AG04449 (cell line): Measurements from ENCODE around the gene DUS1L.

Experiments
- CTCF ChIA-PET: fragments of 350-600 bp; formaldehyde crosslinking; extraction: SDS; loops from one replicate; lab custom pipeline; 2021; ENCODE audit warnings: antibody characterized with exemption; lab: Yijun Ruan, JAX
- POLR2A ChIA-PET: fragments of 400-600, 350-600 bp; formaldehyde crosslinking; extraction: SDS; loops from one replicate; lab custom pipeline; 2020; ENCODE audit warnings: antibody characterized with exemption, inconsistent platforms; lab: Yijun Ruan, JAX
- DNase-seq: peaks from one replicate; pipeline ENCODE4 v3.0.0-alpha.2; 2010; ENCODE audit warnings: low read depth, low spot score
- H3K4me3 ChIP-seq: 2 replicates; pipeline ENCODE4 v1.5.1; 2011; ENCODE audit warnings: low read depth, mild to moderate bottlenecking, control low read depth, low read length
- TF ChIP-seq, protein P1 (sequence below): IDR thresholded peaks from one replicate; pipeline ENCODE4 v1.5.1; 2011; ENCODE audit warnings: mild to moderate bottlenecking, moderate library complexity, low read length, control low read depth, inconsistent platforms; ENCODE audit not compliant: insufficient read depth; ENCODE audit errors: missing control alignments

Gene DUS1L

DNA sequence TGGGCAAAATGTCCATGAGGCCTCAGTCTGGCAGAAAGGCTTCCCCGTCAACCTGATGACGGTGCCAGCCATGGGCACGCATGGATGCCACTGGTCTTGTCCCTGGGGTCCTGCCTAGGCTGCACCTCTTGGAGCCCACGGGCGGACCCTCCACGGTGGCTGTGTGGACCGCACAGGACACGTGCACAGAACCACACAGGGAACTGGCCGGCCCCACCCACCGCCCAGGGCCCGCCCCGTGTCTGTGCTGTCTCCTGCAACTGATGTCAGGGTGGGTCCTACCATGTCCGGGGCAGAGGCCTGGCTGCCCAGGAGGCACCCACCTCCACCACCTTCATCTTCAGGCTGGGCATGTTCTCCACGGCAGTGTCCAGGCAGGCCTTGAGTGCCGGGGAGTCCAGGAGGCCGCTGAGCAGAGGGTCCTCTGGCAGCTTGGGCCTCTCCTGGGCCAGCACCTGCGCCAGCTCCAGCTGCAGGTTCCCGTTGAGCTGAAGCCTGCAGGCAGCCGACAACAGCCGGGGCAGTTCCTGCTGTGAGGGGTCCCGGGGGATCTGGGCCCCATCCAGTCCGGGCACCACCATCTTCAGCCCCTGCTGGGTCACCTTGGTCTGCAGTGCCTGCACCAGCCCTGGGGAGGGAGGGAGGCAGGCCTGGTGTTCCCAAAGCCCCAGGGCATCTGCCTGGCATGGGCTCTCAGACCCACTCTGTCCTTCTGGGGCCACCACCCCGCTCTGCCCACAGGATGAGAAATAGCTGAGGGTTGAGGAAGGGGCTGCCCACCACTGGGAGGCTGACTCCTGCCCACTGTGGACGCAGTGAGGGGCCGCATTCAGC lies 20.5 kb upstream of the DUS1L start:
- TF ChIP-seq, protein P1, sequence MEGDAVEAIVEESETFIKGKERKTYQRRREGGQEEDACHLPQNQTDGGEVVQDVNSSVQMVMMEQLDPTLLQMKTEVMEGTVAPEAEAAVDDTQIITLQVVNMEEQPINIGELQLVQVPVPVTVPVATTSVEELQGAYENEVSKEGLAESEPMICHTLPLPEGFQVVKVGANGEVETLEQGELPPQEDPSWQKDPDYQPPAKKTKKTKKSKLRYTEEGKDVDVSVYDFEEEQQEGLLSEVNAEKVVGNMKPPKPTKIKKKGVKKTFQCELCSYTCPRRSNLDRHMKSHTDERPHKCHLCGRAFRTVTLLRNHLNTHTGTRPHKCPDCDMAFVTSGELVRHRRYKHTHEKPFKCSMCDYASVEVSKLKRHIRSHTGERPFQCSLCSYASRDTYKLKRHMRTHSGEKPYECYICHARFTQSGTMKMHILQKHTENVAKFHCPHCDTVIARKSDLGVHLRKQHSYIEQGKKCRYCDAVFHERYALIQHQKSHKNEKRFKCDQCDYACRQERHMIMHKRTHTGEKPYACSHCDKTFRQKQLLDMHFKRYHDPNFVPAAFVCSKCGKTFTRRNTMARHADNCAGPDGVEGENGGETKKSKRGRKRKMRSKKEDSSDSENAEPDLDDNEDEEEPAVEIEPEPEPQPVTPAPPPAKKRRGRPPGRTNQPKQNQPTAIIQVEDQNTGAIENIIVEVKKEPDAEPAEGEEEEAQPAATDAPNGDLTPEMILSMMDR: no peak
- ChIA-PET CTCF (interaction anchor here (0.7 kb wide), 1 partner anchor 84 kb away, joined by 3 read pairs; no protein-coding TSS in a partner anchor), POLR2A (interaction anchor here (1.0 kb wide), 1 partner anchor 15 kb away, joined by 3 read pairs; no protein-coding TSS in a partner anchor)
- H3K4me3 ChIP-seq: no peak overlapping the region
- DNase-seq: no peak

DNA sequence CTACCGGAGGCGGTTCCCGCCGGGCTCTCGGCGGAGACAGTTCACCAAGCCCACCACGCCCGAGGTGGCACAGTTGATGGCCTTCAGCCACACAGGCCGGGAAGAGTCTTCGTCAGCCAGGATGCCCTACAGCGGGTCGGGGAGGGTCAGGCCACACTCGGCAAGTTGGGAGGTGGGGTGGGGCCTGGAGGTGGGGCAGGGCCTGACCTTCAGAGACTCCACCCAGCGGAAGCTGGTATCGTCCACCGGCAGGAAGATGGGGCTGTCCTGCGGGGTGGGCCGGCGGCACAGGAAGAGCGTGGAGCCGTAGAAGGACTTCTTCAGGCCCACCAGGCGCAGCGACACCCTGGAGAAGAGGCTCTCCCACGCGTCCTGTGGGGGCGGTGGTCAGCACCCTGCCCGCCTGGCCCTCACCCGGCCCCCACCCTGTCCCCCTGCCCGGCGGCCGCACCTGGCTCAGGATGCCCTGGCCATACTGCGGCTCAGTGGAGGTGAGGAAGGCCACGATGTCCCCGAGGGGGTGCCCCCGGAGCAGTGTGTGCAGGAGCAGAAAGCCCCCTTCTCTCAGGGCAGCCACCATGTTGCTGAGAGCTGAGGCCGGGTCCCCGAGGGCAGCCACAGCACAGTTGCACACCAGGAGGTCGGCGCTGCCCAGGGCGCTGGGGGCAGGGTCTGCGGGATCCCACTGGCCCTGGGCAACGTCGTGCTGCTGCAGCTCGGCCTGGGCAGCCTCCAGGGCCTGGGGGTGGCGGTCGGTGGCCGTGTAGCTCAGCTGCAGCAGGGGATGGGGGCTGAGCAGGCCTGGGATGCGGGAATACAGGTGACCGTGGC lies 19.6 kb upstream of the DUS1L start:
- no peak for DNase-seq
- TF ChIP-seq, protein P1: no peak
- no peak overlapping the region for H3K4me3 ChIP-seq
- ChIA-PET POLR2A (no interaction called here), CTCF (no interaction called here)

DNA sequence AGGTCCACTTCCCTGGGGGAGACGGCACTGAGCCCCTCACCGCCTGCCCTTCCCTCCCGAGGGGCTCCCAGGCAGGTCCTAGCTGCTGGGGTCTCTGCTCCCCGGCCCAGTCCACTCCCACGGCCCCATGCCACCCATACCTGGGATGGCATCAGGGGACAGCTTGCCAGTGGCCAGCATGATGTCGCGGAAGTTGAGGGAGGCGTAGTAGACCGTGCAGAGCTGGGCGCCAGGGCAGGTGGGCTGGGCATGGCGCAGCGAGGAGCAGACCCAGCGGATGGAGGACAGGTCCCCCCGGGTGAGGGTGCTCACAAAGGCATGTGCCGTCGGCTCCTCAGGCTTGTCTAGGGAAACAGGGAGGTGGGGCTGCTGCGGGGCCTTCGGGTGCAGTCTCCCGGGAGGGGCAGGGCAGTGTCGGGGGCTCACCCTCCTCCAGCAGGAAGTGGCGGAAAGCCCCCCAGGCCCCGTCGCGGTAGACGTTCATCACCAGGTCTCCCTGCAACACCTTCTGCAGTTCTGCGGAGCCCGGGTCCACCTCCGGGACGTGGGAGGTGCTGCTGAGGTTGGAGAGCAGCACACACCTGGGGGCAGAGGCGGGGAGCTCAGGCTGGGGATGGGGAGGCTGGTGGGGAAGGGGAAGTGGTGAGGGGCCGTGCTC lies 18.9 kb upstream of the DUS1L start:
- ChIA-PET CTCF (no interaction called here), POLR2A (no interaction called here)
- DNase-seq: no peak
- H3K4me3 ChIP-seq: no peak overlapping the region
- TF ChIP-seq, protein P1: no peak

DNA sequence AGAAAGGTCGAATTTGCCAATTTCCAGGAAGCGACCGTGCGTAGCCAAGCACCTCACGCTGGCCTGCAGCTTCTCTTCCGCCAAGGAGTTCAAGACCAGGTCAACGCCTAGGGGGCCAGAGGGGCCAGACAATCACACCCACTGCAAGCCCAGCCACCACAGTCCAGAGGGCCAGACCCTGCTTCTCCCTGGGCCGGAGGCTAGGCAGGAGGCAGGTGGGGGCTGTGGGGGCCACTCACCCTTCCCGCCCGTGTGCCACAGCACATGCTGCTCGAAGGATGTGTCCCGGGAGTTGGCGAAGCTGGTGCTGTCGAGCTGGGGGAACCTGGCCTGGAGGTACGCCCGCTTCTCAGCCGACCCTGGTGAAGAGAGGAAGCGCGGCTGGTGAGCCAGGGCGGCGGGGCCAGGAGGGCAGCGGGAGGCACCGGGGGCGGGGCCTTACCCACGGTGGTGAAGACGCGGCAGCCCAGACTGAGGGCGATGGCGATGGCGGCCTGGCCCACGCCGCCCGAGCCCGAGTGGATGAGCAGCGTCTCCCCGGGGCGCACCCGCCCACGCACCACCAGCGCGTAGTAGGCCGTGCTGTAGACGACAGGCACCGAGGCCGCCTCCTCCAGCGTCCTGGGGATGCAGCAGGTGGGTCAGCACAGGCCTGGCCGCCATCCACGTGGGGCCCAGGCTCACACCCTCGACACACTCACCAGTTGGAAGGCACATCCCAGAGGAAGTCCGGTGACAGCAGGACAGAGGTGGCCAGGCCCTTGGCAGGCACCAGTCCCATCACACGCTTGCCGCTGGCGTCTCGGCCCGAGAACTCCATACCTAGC lies 18.1 kb upstream of the DUS1L start:
- no peak overlapping the region for H3K4me3 ChIP-seq
- no peak for DNase-seq
- CTCF ChIA-PET: no interaction called here
- TF ChIP-seq, protein P1: no peak
- POLR2A ChIA-PET: no interaction called here

DNA sequence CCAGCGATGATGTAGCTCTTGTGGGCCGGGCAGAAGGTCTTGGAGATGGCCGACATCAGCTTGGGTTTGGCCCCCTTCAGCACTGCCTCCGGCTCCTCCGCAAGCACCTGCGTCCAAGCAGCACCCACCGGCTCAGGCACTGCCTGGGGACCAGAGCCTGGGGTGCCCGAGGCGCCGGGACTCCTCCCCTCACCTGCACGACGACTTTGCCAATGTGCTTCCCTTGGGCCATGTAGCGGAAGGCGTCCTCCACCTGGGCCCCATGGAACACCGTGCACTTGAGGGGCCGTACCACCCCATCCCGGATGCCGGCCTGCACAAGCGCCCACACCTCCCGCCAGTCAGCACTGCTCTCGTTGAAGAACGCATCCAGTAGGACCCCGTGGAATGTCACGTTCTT lies 17.4 kb upstream of the DUS1L start:
- DNase-seq: no peak
- CTCF ChIA-PET: no interaction called here
- POLR2A ChIA-PET: interaction anchor here (2.3 kb wide), 1 partner anchor 15 kb away, joined by 6 read pairs; the partner anchor contains the start of gene FASN
- TF ChIP-seq, protein P1: no peak
- no peak overlapping the region for H3K4me3 ChIP-seq
